DND-41 (cell line): ENCODE results near the gene ZNF468.
"Not testable (repeated sequence)": the region's sequence is repeated elsewhere in the genome, so short reads cannot be mapped to it uniquely, and the experiment has no call there.

Experiments used
- CTCF ChIP-seq: IDR thresholded peaks from 2 replicates; pipeline ENCODE4 v1.5.1; 2012; ENCODE audit warnings: borderline replicate concordance, low read length, moderate library complexity, mild to moderate bottlenecking; ENCODE audit not compliant: poor library complexity, severe bottlenecking; ENCODE audit errors: extremely low read depth
- EZH2 ChIP-seq: IDR thresholded peaks from 3 replicates; pipeline ENCODE4 v1.6.1; 2012; ENCODE audit warnings: borderline replicate concordance, low read depth, mild to moderate bottlenecking, moderate library complexity, low read length, inconsistent platforms; ENCODE audit not compliant: severe bottlenecking

- TF ChIP-seq CTCF, EZH2: not testable (repeated sequence)
Observed at GRCh38 chr19:52820472-52821203, 36.8 kb downstream of the ZNF468 start.
